HS-5 (cell line): ENCODE measurements around the gene KRT23.
"Not testable (repeated sequence)": the region's sequence is repeated elsewhere in the genome, so short reads cannot be mapped to it uniquely, and the experiment has no call there.

Experiments
- DNase-seq: peaks from one replicate; pipeline ENCODE4 v3.0.0-alpha.2; 2012; ENCODE audit warnings: low read depth

Gene KRT23

DNA sequence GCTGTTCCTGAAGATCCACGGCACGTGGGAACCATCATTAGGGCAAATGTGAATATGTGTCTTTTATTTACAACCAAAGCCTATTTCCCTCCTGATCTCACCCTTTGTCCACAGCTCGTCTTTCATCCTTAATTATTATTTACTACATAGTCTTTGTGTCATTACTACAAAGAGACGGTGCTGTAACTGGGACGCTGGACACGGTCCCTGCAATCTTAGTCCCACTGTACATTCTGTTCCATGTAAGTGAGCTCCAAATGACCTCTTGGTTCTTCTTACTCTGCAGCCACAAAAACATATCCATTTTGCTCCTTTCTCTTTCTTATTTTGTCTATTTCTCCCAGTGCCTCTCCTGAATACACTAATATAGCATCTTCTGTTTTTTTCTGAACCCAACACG is 12.7 kb upstream of the KRT23 start:
- no peak for DNase-seq

- DNase-seq = no peak
These were observed 12.0 kb upstream of the KRT23 start for GRCh38 chr17:40949418-40949817.

DNA sequence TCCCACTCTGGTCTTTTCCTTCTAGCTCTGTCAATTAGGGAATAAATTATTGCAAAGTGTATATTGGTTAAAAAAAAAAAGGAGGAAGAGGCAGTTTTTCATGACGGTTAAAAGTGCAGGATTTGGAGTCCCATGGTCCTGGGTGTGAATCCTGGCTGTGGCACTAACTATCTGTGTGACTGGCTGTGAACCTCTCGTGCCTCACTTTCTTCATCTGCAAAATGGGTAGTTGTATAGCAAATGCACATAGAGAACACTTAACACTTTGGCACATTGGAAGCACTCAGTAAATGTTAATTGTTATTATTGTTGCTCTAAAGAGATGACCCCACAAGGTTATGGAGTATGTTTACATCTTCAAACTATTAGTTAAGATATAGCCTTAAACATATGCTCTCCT is 10.5 kb upstream of the KRT23 start:
- DNase-seq = no peak

- DNase-seq = no peak
These were observed 8.0 kb upstream of the KRT23 start for GRCh38 chr17:40945414-40945813.

DNA sequence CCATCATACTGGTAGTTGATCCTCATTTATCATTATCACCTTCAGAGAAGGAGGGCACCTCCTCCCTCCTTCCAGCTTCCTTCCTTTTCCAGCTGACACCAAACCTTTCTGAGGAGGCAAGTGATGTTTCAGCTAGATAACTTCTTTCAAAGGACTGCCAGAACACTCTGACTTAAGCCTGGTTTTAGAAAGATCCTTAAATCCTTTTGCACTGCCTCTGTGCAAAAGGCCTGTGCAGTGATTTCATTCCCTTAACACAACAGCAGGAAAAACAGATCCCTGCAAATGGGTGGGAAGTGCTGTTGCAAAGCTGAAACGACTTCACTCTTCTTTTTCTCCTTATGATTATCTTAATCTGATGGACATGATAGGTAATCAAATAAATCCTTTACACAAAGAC is 7.1 kb upstream of the KRT23 start:
- DNase-seq = no peak

- no peak for DNase-seq
These were observed 5.1 kb upstream of the KRT23 start for GRCh38 chr17:40942553-40942952.

DNA sequence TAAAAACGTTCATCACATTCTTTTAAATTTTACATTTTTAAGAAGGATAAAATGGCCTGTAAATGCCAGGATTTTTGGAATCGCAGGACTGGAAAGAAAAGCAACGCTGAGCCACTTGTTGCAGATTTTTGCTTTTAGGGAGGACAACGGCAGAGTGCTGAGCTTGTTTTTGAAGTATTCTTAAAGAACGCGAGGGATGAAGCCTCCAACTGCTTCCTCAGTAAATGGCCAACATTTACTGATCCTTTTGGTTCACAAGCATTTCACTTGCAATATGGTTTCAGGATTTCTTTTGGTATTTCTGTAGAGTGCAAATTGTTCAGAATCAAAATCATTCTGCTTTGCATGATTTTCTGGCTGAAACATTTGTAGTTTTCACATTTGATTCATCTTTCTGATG is 2.8 kb upstream of the KRT23 start:
- DNase-seq = no peak

- no peak for DNase-seq
These were observed 1.5 kb upstream of the KRT23 start for GRCh38 chr17:40938981-40939380.

GRCh38 chr17:40936976-40937375 is 470 bp downstream of the KRT23 start:
- DNase-seq = no peak

DNA sequence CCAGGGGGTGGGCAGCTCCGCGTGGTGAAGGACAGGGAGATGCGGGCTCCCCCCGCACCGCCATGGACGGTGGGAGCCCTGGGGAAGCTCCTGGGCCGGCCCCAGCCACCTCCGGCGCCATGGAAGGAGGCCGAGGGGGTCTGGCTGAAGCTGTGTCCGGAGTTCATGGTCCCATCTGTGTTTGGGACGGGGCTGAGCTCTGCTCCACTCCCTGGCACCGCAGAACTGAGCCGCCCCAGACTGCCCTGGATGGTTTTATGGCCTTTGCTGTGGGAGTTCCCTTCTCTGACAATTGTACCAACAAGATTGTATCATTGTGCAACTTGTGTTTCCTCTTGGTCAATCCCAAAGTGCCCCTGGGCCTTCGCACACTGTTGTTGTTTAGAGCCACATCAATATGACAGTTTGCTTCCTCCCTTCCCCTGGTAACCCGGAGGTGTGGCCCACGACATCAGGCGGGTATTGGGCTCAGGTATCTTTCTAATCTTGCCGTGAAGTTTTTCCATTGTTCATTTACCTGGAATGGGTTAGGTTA is 942 bp downstream of the KRT23 start:
- DNase-seq = no peak

- DNase-seq = no peak
These were observed 1.8 kb downstream of the KRT23 start for GRCh38 chr17:40935624-40936023.

- DNase-seq = no peak
These were observed 4.8 kb downstream of the KRT23 start for GRCh38 chr17:40932608-40933007.

DNA sequence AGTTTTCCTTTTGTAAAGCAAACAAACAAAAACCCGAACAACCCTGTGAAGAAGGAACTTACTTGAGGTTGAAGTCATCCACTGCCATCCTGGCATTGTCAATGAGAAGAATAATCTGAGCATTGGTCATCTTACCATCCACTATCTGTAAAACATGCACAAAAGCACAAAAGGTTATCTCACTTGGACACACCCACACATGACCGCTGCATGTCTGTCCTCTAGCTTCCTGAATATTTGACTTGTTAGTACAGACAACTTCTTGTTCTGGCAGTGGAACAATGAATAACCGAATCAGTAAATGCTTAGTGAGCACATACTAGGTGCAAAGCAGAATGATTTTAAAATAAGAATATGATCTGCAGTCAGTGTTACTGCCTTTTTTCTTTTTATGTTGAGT is 6.1 kb downstream of the KRT23 start:
- DNase-seq = no peak

DNA sequence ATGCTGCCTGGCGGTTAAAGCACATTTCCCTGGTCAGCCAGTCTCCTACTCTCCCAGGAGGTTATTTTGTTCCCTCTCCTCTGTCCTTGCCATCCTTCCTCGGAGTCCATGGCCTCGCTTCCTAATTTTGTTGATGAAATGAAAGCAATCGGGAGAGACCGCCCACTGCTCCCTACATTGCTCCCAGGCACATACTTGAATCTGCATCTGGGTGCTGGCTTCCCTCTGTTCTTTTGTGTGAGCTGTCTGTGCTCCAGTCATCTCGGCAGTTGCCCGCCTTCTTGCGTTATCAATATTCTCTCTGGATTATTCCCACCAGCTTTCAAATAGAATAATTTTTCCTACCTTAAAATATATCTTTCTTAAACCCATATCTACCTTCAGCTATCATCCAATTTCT is 11.1 kb downstream of the KRT23 start:
- DNase-seq = no peak

DNA sequence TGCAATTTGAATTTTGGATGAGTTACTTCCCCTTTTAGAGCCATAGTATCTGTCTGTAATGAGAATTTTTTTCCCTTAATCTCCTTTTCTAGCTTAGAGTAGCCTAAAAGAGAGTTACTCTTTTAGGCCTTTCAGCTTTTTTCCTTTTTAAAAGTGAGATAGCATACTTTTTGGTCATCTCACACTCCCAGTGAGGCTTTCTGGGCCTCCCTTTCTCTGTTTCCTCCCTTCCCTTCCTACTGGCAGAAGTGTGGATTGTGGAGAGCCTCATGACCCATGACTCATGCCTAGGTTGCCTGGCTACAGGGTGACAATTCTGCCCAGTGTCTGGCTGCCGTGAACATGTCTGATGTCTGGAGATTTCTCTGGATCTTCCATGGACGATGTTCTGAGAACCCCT is 15.2 kb downstream of the KRT23 start:
- no peak for DNase-seq

- no peak for DNase-seq
These were observed 16.4 kb downstream of the KRT23 start for GRCh38 chr17:40921026-40921425.

DNA sequence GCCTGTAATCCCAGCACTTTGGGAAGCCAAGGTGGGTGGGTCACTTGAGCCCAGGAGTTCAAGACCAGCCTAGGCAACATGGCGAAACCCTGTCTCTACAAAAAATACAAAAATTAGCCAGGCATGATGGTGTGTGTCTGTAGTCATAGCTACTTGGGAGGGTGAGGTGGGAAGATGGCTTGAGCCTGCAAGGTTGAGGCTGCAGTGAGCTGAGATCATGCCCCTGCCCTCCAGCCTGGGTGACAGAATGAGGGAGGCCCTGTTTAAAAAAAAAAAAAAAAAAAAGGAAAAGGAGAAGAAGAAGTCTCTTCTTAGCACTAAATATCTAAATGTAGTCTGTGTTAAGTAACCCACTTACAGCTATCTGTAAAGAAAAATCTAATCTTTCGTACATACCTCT is 20.3 kb downstream of the KRT23 start:
- not testable (repeated sequence) for DNase-seq

GRCh38 chr17:40916366-40916765 is 21.1 kb downstream of the KRT23 start:
- no peak for DNase-seq

- no peak for DNase-seq
These were observed 21.7 kb downstream of the KRT23 start for GRCh38 chr17:40915721-40916256.

DNA sequence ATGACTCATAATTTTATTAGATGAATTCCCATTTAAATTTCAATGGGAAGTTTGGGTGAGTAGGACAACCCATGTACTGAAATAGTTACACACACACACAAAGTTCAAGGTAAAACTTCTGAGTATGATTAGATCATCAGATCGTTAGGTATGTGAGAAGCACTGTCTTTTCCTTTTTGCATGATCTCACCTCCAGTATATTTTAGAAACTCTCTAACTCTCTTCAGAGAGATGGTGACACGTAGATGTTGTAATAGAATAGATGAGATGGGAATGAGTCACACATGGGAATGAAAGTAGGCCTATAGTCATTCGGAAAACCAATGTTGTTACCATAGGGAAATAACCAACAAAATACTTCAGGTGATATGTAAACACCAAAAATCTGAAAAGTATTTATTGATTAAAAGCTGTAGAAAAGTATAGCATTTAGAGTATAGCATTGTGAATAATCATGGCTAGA is 22.2 kb downstream of the KRT23 start:
- peak; percentile 92 for DNase-seq

GRCh38 chr17:40914075-40914855 is 23.2 kb downstream of the KRT23 start:
- no peak for DNase-seq

GRCh38 chr17:40912486-40913210 is 24.8 kb downstream of the KRT23 start:
- no peak for DNase-seq

GRCh38 chr17:40910441-40910841 is 27.0 kb downstream of the KRT23 start:
- no peak for DNase-seq
